K562 treated with DMSO at 1 percent for 12 hours (cell line): ENCODE data around the gene HAPLN1. TPM values are rescaled to one million over a fixed set of nuclear protein-coding genes. Genes with fewer than 3 reads are reported as not detected.

Source experiments
- total RNA-seq: library from RNA; unstranded; fragments of 300-600 nt; gene quantifications from 2 replicates; pipeline ENCODE4 v1.2.3, GENCODE V29; 2022; ENCODE audit not compliant: insufficient read depth

HAPLN1 gene
- not detected in 2 replicates for total RNA-seq

GRCh38 chr5:83720836-83721537 is at the start of gene HAPLN1:
Gene HAPLN1 (minus strand): TSS chr5:83720855. CDS start chr5:83673523, 47,332 bp downstream.

Other genes with a start within 250 kb of the HAPLN1 start
- 0.23 TPM in 1 of 2 replicates, not detected in the other for gene VCAN, start 249.1 kb downstream of the HAPLN1 start, total RNA-seq